ENCODE data around the gene NOS3.

NOS3 gene

DNA sequence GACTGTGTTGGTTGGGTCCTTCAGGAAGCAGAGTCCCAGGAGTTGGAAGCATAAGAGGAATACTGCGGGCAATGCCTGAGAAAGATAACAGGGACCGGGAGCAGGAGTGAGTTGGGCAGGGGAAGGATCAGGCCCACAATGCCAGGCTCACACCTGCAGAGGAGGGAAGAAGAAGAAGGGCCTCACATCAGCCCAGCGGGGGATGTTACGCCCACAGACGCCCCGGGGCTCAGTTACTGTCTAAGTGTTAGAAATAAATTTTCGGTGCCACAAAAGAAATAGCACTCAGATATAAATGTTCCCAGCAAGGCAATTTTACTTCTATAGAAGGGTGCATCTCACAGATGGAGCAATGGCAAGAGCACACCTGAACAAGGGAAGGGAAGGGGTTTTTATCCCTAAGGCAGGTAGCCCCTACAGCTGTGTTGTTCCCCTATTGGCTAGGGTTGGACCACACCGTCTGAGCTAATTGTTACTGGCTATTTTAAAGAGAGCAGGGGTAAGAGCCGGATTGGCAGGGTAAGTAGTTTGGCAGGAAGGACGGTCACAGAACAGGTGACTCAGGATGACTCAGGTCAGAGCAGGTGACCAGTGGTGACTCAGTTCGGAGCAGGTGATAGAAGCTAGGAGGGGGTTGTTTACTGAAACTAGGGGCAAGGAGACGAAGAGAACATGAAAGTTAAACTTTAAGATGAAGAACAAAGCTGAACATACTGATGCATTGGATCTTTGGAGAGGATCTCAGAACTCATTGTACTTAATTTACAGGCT lies at the start of gene NOS3:
Gene NOS3 (plus strand): TSS at position 602 of the 771 bp plus-strand sequence. CDS start 2,787 bp downstream, outside the sequence.
- H3K36me3 Mint-ChIP-seq (ENCODE audit: low read depth), result no peaks in the 10 kb centered on the region

DNA sequence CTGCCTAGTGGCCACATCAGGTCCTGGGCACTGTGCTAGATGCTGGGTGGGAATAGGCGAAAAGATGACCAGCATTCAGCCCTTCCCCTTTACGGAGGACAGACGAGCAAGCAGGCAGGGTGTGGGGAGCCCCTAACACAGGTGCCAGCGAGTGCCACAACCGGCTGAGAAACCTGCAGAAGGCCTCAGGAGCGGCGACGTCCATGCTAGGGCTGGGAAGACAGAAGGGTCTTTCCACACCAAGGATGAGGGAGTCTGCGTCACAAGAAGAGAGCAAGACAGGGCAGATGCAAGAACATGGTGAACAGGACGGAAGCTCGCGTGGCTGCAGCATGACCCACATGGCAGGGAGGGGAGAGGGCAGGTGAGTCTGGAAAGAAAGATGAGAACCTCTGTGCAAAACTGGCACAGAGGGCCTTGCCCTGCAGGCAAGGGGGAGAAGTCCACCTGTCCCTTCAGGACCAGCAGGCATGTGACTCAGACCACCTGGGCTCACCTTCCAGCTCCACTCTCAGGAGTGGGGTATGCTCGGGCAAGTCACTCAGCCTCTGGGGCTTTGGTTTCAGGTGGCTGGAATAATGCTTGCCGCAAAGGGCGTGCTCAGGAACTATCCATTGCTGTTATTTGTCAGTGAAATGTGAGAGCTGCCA lies 49.3 kb upstream of the NOS3 start:
- no peaks in the 10 kb centered on the region for H3K9me3 Mint-ChIP-seq
- H3K27me3 Mint-ChIP-seq, result peaks cover under 1% of the 10 kb centered on the region
- H3K4me3 Mint-ChIP-seq, result no peak overlapping the region
- H3K27ac Mint-ChIP-seq, result no peak overlapping the region
- peaks cover 45% of the 10 kb centered on the region for H3K4me1 Mint-ChIP-seq (ENCODE audit: low read depth)
- H3K36me3 Mint-ChIP-seq (ENCODE audit: low read depth), result no peaks in the 10 kb centered on the region

More for the DNA sequence above, at the start of gene NOS3:
- no peak within 1 kb of the TSS for H3K27ac Mint-ChIP-seq
- no peak within 1 kb of the TSS for H3K4me3 Mint-ChIP-seq
- H3K9me3 Mint-ChIP-seq, result peaks cover 18% of the 10 kb centered on the region
- H3K4me1 Mint-ChIP-seq (ENCODE audit: low read depth), result peaks cover 16% of the 10 kb centered on the region
- H3K27me3 Mint-ChIP-seq, result peaks cover 13% of the 10 kb centered on the region

DNA sequence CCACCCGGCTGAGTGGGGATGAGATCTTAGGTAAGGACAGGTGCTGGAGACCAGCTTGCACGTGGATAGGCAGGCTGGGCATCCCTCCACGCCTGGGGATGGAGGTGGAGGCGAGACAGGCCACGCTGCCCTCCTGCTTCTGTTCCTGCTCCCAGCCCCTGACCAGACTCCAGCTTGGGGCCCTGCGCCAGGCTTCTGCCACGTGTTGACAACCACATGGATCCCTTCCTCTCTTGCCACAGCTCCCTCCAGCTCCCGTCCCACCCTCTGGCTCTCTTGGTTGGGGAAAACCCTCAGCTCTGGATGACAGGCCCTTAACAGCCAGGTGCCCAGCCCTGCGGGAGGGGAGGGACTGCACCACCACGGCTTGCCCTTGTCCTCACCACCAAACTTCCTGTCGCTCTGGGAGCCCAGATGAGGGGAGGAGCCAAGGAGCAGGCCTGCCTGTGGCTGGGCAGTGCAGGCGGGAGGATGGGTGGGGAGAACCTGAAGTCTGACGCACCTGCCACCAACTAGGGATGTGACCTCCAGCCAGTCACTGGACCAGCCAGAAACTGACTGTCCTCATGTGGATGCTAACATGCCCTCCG lies 48.7 kb upstream of the NOS3 start:
- peaks cover 4% of the 10 kb centered on the region for H3K27me3 Mint-ChIP-seq
- H3K27ac Mint-ChIP-seq, result no peak overlapping the region
- no peak overlapping the region for H3K4me3 Mint-ChIP-seq
- H3K9me3 Mint-ChIP-seq, result no peaks in the 10 kb centered on the region
- peaks cover 44% of the 10 kb centered on the region for H3K4me1 Mint-ChIP-seq (ENCODE audit: low read depth)
- H3K36me3 Mint-ChIP-seq (ENCODE audit: low read depth), result no peaks in the 10 kb centered on the region

DNA sequence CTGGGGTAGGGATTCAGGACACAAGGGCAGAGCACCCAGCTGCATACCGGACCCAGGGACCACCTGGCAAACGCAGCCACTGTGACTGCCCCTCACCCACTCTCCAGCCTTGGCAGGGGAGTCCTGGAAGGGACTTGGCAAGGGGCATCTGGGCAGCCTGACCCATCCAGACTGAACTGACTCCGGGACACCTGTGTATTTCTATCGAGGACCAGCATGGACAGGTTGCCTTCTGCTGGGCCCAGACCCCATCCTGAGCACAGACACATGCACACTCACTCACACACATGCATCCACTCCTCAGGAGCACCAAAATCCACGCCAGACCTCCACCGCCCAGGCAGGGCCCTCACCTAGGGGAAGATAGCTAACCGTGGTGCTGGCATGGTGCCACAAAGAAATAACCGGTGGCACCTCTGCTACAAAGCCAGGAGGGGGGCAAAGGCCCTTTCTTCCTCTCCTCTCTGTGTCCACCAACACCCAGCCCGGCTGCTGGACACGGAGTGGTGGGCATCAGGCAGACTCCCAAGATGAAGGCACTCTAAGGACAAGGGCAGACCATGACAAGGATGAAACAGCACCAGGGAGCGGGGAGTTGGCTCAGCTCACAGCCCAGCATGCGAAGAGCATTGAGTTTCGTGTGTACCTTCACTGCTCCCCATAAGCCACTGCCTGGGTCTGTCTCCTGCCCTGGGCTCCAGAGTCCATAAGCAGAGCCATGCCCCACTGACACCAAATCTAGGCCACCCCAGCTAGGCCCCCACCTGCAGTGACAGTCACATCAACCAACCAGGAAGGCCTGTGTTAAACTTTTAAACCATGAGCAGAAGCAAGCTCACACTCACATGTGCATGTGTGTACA lies 48.0 kb upstream of the NOS3 start:
- Mint-ChIP-seq H3K4me1 (ENCODE audit: low read depth) (peaks cover 37% of the 10 kb centered on the region), H3K27ac (no peak overlapping the region), H3K4me3 (no peak overlapping the region), H3K36me3 (ENCODE audit: low read depth) (no peaks in the 10 kb centered on the region), H3K9me3 (no peaks in the 10 kb centered on the region), H3K27me3 (peaks cover 4% of the 10 kb centered on the region)

DNA sequence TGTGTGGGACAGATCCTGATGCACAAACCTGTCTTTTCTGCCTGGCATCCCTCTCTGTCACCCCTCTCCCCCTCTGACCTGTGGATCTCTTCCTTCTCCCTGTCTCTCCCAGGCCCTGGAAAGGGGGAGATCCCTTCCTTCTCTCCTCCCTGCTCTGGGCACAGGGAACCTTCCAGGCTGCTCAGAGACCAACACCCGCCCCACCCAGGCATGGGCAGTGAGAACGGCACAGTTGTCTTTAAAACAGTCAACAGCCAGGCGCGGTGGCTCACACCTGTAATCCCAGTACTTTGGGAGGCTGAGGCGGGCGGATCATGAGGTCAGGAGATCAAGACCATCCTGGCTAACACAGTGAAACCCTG lies 47.4 kb upstream of the NOS3 start:
- Mint-ChIP-seq H3K4me1 (ENCODE audit: low read depth) (peaks cover 31% of the 10 kb centered on the region), H3K36me3 (ENCODE audit: low read depth) (no peaks in the 10 kb centered on the region), H3K27ac (no peak overlapping the region), H3K9me3 (no peaks in the 10 kb centered on the region), H3K4me3 (no peak overlapping the region), H3K27me3 (peaks cover 4% of the 10 kb centered on the region)

DNA sequence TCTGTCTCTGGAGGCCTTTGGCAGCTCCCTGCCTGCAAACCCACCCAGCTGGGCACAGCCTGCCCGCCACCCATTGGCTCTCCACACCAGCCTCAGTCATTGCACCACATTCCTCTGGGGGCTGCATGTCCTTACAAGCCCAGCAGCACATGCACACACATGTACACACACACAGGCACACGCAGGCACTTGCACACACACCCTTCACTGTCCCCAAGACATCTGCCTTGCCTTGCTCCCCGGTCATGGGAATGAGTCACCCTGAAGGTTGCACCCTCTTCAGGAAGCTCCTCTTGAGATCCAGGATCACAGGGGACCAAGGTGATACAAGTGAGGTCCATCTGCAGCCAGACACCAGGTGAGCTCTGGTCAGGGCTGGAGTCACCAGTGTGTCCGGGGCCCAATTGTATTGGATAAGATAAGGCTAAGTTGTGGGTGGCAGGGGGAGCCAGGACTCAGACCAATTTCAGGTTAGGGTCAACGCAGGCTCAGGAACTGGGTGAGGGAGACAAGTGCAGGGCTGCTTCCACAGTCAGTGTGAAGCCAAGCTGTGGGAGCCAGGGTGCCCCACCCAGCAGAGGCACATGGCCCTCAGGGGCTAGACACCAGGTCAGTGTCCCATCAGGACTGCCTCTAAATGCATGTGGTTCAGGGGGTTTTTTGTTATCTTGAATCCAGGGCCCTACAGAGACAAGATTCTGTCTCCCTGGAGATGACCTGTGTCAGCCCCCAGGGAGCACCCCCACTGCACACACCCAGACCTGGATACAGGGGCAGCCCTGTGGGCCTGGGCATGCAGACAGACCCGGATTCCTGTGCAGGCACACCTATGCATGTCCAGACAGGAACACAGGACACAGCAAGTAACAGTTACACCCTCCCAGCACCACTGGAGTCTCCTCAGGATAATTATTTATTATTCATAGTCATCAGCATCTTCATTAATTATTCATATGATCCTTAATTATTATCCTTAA lies 46.5 kb upstream of the NOS3 start:
- Mint-ChIP-seq H3K4me3 (no peak overlapping the region), H3K4me1 (ENCODE audit: low read depth) (peaks cover 25% of the 10 kb centered on the region), H3K9me3 (no peaks in the 10 kb centered on the region), H3K27ac (no peak overlapping the region), H3K36me3 (ENCODE audit: low read depth) (no peaks in the 10 kb centered on the region), H3K27me3 (peaks cover 7% of the 10 kb centered on the region)

DNA sequence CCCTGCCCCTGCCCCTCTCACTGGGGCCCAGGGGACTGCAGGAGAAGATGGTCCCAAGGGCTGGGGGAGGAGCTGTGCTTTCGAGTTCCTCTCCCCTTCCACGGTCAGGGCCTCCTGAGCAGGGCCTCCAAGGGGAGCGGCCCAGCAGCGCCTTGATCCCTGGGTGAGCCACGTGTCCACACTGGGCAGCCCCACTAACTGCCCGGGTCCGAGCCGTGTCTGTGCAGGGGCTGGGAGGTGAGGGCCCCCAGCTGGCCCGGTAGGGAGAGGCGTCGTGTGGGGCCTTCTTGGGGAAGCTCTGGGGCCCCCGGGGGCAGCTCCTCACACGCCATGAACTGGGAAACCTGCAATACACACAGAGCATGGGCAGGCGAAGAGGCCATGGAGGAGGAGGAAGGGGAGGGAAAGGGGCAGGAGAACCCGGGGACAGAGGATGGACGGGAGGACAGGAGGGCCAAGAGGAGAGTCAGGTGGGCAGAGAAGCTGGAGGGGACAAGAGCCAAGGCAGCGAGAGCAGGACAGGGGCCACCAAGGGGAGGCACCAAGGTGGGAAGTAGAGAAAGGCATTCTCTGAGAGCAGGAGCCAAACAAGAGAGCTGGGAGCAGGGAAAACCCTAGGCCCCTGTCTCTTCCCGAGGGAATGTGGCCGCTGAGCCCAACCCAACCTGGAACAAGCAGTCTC lies 45.5 kb upstream of the NOS3 start:
- no peak overlapping the region for H3K4me3 Mint-ChIP-seq
- H3K36me3 Mint-ChIP-seq (ENCODE audit: low read depth), result no peaks in the 10 kb centered on the region
- no peaks in the 10 kb centered on the region for H3K9me3 Mint-ChIP-seq
- H3K4me1 Mint-ChIP-seq (ENCODE audit: low read depth), result peaks cover 23% of the 10 kb centered on the region
- H3K27me3 Mint-ChIP-seq, result peaks cover 7% of the 10 kb centered on the region
- no peak overlapping the region for H3K27ac Mint-ChIP-seq

DNA sequence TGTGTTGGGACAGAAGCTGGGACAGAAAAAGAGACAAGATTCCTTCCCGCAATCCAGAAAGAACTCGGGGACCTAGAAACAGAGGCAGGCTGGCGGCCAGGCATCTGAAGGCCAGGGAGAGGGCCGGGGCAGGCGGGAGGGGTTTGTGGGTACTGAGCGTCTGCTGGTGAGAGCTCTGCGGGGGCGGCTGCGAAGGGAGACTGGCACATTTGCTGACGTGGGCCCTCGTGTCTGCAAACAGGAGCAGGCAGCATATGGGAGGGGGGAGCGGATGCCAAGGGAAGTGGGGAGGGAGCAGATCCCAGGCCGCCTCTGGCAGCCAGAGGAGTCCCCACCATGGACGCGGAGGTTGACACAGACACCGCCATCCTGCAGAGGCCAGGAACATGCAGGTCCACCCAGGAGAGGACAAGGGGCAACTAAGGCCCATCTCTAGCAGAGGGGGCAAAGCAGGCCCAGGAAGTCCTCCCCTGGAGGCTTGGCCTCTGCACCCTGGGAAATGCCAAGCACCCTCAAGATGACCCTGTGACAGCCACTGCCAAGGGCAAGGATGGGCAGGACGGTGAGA lies 44.9 kb upstream of the NOS3 start:
- Mint-ChIP-seq H3K9me3 (no peaks in the 10 kb centered on the region), H3K27me3 (peaks cover 7% of the 10 kb centered on the region), H3K4me1 (ENCODE audit: low read depth) (peaks cover 23% of the 10 kb centered on the region), H3K36me3 (ENCODE audit: low read depth) (no peaks in the 10 kb centered on the region), H3K4me3 (no peak overlapping the region), H3K27ac (no peak overlapping the region)

DNA sequence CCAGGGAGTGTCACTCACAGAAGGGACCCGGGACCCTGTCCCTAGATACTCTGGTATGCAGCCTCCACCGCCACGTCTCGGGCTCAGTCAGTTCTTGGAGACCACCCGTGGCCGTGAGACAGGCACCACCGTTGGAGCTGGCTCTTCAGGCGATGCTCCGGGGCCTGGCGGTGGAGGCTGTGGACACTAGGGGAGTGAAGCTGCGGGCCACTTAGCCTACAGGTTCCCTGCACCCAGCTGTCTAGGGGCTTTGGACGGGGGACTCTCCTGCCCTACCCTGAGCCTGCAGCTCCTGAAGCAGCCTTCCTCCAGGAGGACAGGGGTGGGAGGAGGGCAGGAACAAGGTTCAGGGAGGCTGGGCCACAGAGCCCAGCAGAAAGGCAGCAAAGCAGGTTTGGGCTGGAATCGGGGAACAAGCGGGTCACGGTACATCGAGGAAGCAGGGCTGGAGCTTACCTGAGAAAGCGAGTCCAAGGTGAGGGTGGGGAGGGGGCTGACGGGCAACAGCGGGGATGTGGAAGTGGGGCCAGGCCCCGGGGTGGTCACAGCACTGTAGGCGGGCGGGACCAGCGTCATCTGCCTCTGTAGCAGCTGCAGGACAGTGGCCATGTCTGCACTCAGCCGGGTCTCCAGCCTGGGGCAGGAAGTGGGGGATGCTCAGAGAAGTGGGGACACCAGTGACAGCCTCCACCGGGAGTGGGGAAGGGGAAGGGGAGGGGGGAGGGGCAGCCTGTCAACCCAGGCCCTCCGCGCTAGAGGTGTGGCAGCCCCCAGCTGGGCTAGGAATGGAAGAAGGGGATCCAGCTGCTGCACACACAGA lies 44.2 kb upstream of the NOS3 start:
- Mint-ChIP-seq H3K9me3 (no peaks in the 10 kb centered on the region), H3K27ac (no peak overlapping the region), H3K4me3 (no peak overlapping the region), H3K36me3 (ENCODE audit: low read depth) (no peaks in the 10 kb centered on the region), H3K27me3 (peaks cover 7% of the 10 kb centered on the region), H3K4me1 (ENCODE audit: low read depth) (peaks cover 17% of the 10 kb centered on the region)

DNA sequence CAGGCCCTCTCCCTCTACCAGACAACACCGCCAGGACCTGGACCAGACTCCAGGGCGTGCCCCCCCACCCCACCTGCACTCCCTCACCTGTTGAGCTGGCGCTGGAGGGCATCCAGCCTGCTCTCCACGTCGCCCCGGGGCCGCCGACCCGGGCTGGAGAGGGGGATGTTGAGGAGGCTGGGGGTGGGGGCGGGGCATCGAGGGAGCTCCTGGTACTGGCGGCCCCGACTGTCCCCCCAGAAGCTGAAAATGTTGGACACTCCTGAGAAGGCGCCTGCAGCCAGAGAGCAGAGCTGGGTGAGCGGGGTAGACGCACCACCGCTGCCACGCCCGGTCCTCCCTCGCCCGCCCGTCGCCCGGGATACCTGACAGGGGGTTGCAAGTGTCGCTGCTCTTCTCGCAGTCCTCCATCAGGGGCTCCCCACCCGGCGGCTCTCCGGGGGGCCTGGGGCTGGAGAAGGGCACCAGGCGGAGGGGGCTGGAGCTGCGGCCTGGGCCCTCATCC lies 43.5 kb upstream of the NOS3 start:
- Mint-ChIP-seq H3K27ac (no peak overlapping the region), H3K27me3 (peaks cover 7% of the 10 kb centered on the region), H3K36me3 (ENCODE audit: low read depth) (no peaks in the 10 kb centered on the region), H3K4me3 (no peak overlapping the region), H3K9me3 (no peaks in the 10 kb centered on the region), H3K4me1 (ENCODE audit: low read depth) (peaks cover 11% of the 10 kb centered on the region)

DNA sequence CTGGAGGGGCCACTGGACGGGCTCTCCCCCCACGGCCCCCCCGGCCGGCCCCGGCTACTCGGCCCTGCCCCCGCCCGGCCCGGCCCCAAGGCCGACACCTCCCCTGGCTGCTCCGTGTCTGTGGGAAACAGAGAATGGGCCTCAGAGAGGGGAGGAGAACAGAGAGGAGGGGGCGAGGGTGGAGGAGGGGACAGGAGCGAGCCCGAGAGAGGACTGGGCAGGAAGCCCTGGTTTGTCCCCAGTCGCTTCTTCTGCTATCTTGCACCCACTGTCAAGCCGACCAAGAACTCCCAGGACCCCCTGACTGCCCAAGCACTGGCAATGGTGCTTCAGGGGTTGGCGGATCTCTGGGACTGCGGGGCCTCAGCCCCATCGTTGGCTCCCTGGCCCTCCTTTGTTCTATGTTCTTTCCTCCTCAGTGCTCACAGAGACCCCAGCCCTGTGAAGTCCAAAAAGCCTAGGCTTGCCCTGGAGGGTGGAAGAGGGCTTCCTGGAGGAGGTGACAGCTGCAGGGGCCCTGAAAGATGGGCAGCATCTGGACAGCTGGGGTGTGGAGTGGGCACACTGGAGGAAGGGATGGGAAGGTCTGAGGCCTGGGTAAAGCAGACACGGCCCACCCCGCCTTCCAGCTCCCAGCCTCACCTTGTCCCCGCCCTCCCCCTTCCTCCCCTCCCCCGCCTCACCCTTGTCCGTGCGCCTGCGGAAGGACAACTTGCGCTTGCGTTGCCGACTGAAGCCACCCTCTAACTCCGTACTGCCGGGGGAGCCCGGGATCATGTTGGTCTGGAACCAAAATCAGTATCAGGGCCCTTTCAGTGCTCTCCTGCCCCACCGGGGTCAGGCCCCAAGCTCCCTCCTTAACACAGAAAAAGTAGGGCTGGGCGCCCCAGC lies 42.8 kb upstream of the NOS3 start:
- H3K27ac Mint-ChIP-seq, result no peak overlapping the region
- no peak overlapping the region for H3K4me3 Mint-ChIP-seq
- no peaks in the 10 kb centered on the region for H3K9me3 Mint-ChIP-seq
- peaks cover 7% of the 10 kb centered on the region for H3K27me3 Mint-ChIP-seq
- H3K4me1 Mint-ChIP-seq (ENCODE audit: low read depth), result peaks cover 5% of the 10 kb centered on the region
- no peaks in the 10 kb centered on the region for H3K36me3 Mint-ChIP-seq (ENCODE audit: low read depth)

DNA sequence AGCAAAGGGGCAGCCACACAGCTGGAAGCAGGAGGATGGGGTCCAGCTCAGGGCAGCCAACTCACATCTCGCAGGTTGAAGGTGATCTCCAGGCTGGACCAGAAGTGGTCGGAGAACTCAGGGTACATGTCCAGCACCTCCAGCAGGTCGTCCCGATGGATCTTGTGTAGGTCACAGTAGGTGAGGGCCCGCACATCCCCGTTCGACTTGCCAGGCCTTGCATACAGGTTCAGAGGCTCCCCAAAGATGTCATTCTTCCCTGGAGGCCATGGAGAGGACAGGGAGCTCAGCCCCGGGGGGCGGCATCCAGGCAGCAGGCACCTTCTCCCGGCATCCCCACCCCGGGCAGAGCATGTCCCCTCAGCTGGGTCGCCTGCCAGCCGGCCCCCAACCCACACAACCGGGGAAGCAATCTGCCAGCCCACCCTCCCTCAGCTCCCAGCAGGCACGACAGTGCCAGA lies 42.0 kb upstream of the NOS3 start:
- Mint-ChIP-seq H3K36me3 (ENCODE audit: low read depth) (no peaks in the 10 kb centered on the region), H3K4me1 (ENCODE audit: low read depth) (no peaks in the 10 kb centered on the region), H3K9me3 (no peaks in the 10 kb centered on the region), H3K27ac (no peak overlapping the region), H3K27me3 (peaks cover 7% of the 10 kb centered on the region), H3K4me3 (no peak overlapping the region)

Data from stimulated activated naive CD8-positive, alpha-beta T cell treated with anti-CD3 and anti-CD28 coated beads, Interleukin-15, Interleukin-2, amounts not matched to agents 100 ng/mL and 50 ng/mL, for 24 hours (primary cell).